ENCODE results near the gene C1orf174.
A peak's percentile ranks its signal among the peaks of the same experiment; 100 is the strongest.

The C1orf174 gene

GRCh38 chr1:3908886-3909517, 8.9 kb upstream of the C1orf174 start:
- DNase-seq = no peak

- DNase-seq = no peak
These were observed 7.6 kb upstream of the C1orf174 start for GRCh38 chr1:3907621-3908165.

- DNase-seq = no peak
These were observed 7.0 kb upstream of the C1orf174 start for GRCh38 chr1:3907031-3907534.

GRCh38 chr1:3906672-3907020, 6.6 kb upstream of the C1orf174 start:
- no peak for DNase-seq

GRCh38 chr1:3905953-3906671, 6.0 kb upstream of the C1orf174 start:
- no peak for DNase-seq

- no peak for DNase-seq
These were observed 5.3 kb upstream of the C1orf174 start for GRCh38 chr1:3905266-3905952.

GRCh38 chr1:3904843-3905185, 4.7 kb upstream of the C1orf174 start:
- no peak for DNase-seq

- no peak for DNase-seq
These were observed 4.2 kb upstream of the C1orf174 start for GRCh38 chr1:3904006-3904842.

GRCh38 chr1:3903141-3904005, 3.3 kb upstream of the C1orf174 start:
- peak; percentile 44 for DNase-seq

GRCh38 chr1:3902571-3903091, 2.6 kb upstream of the C1orf174 start:
- DNase-seq = no peak

GRCh38 chr1:3902111-3902511, 2.0 kb upstream of the C1orf174 start:
- DNase-seq = no peak

GRCh38 chr1:3900969-3901529, 977 bp upstream of the C1orf174 start:
- DNase-seq = peak; percentile 86

GRCh38 chr1:3899754-3900149, 320 bp downstream of the C1orf174 start:
- no peak for DNase-seq

- no peak for DNase-seq
These were observed 898 bp downstream of the C1orf174 start for GRCh38 chr1:3898994-3899753.

- DNase-seq = no peak
These were observed 1.7 kb downstream of the C1orf174 start for GRCh38 chr1:3898475-3898735.

GRCh38 chr1:3896396-3897000, 3.6 kb downstream of the C1orf174 start:
- DNase-seq = no peak

- DNase-seq = no peak
These were observed 4.1 kb downstream of the C1orf174 start for GRCh38 chr1:3895951-3896325.

GRCh38 chr1:3895279-3895950, 4.7 kb downstream of the C1orf174 start:
- no peak for DNase-seq

GRCh38 chr1:3894626-3895278, 5.3 kb downstream of the C1orf174 start:
- no peak for DNase-seq
